Prostate gland (tissue), 2 donors: ENCODE data around the gene INKA1. TPM values are rescaled to one million over a fixed set of nuclear protein-coding genes. Genes with fewer than 3 reads are reported as not detected.
"Not testable (repeated sequence)": the region's sequence is repeated elsewhere in the genome, so short reads cannot be mapped to it uniquely, and the experiment has no call there.

Experiments used
- DNase-seq: peaks from one replicate; pipeline ENCODE4 v3.0.0-alpha.2; 2019; ENCODE audit warnings: low spot score
- H3K27ac ChIP-seq, 2 donors: fragments of 200-600 bp; sonication (generic); 2 replicates each; pipeline ENCODE4 v1.5.1; 2017 to 2019
- H3K27me3 ChIP-seq: fragments of 200-600 bp; sonication (generic); replicated peaks from 2 replicates; pipeline ENCODE4 v1.5.1; 2019; ENCODE audit not compliant: insufficient read depth
- H3K36me3 ChIP-seq, 2 donors: fragments of 200-600 bp; sonication (generic); 1 replicate in 1 of 2; 2 replicates in 1 of 2; pipeline versions ENCODE4 v1.5.1 to v1.8.1; 2017 to 2019
- H3K4me1 ChIP-seq: fragments of 200-600 bp; sonication (generic); replicated peaks from 2 replicates; pipeline ENCODE4 v1.5.1; 2019
- H3K4me3 ChIP-seq, 2 donors: fragments of 200-600 bp; sonication (generic); 2 replicates each; pipeline ENCODE4 v1.5.1; 2017 to 2019
- H3K9me3 ChIP-seq: fragments of 200-600 bp; sonication (generic); 2 replicates; pipeline ENCODE4 v1.5.1; 2017
- POLR2A ChIP-seq: fragments of 450-650 bp; IDR thresholded peaks from one replicate; pipeline ENCODE4 v1.6.1; 2016; ENCODE audit warnings: antibody characterized with exemption, mild to moderate bottlenecking
- POLR2AphosphoS5 ChIP-seq: sonication (generic); formaldehyde crosslinking; IDR thresholded peaks from one replicate; pipeline ENCODE4 v1.6.1; 2017; ENCODE audit warnings: antibody characterized with exemption
- WGBS: methylation state at CpG from one replicate; pipeline ENCODE4 v1.1.5; 2018; 5-methylcytosine and 5-hydroxymethylcytosine counted together
- intact Hi-C: fragments of 100-400 bp; cut with DNase I; formaldehyde crosslinking; loops from one replicate; pipeline ENCODE4 v1.14.2; 2022
- total RNA-seq, 2 donors: library from RNA; depleted of rRNA; stranded (reverse); fragments of >200 nt; gene quantifications; one replicate each; pipeline ENCODE4 v1.1.0, GENCODE V29; 2016
- TF ChIP-seq, protein P1 (sequence below), 4 experiments: fragments of 200-600 bp in 2 of 4; fragments of 450-650 bp in 2 of 4; sonication (generic) in 2 of 4; IDR thresholded peaks; 1 replicate in 3 of 4; 2 replicates in 1 of 4; pipeline ENCODE4 v1.5.1; 2016 to 2019; ENCODE audit warnings: antibody characterized with exemption in 4 of 4, mild to moderate bottlenecking in 2 of 4, moderate library complexity in 2 of 4

The INKA1 gene
- total RNA-seq, 2 donors from 2014 or later: 4.0 to 8.1 TPM

DNA sequence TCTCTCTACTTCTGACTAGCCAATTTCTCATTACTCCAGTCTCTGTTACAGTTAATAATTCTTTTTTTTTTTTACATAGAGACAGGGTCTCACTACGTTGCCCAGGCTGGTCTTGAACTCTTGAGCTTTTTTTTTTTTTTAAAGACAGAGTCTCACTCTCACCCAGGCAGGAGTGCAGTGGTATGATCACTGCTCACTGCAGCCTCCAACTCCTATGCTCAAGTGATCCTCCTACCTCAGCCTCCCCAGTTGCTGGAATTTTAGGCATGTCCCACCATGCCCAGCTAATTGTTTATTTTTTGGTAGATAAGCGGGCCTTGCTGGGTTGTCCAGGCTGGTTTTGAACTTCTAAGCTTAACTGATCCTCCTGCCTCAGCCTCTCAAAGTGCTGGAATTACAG lies 30.4 kb upstream of the INKA1 start:
- H3K4me1 ChIP-seq: no peaks in the 10 kb centered on the region
- H3K9me3 ChIP-seq: no peaks in the 10 kb centered on the region
- no peak overlapping the region for H3K4me3 ChIP-seq
- intact Hi-C loops: no loop called here
- H3K27ac ChIP-seq: no peak overlapping the region
- H3K36me3 ChIP-seq: no peaks in the 10 kb centered on the region
- DNase-seq: no peak
- TF ChIP-seq POLR2AphosphoS5: no peak
- TF ChIP-seq, protein P1, sequence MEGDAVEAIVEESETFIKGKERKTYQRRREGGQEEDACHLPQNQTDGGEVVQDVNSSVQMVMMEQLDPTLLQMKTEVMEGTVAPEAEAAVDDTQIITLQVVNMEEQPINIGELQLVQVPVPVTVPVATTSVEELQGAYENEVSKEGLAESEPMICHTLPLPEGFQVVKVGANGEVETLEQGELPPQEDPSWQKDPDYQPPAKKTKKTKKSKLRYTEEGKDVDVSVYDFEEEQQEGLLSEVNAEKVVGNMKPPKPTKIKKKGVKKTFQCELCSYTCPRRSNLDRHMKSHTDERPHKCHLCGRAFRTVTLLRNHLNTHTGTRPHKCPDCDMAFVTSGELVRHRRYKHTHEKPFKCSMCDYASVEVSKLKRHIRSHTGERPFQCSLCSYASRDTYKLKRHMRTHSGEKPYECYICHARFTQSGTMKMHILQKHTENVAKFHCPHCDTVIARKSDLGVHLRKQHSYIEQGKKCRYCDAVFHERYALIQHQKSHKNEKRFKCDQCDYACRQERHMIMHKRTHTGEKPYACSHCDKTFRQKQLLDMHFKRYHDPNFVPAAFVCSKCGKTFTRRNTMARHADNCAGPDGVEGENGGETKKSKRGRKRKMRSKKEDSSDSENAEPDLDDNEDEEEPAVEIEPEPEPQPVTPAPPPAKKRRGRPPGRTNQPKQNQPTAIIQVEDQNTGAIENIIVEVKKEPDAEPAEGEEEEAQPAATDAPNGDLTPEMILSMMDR (IDR thresholded peaks at IDR 0.05): no peak
- TF ChIP-seq POLR2A: no peak
- no peaks in the 10 kb centered on the region for H3K27me3 ChIP-seq
- 93% methylated on average over 2 of the region's 2 CpGs for WGBS

DNA sequence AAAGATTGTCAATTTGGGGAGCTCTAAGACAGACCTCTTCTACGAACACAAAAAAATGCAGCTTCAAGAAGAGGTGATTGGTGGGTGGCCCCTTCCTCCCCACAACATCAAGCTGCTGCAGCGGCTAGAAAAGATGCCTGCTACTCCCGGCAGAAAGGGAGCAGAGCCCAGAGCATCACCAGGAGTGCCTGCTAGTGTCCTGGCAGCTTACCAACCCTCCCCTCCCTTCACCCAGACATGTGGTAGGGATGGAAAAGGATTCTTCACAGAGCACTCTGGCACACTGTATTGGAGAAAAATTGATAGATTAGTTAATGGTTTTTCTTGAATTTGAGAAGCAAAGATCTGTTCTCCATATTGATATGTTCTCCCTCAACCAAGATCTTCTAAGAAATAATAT lies 27.5 kb upstream of the INKA1 start:
- H3K27ac ChIP-seq: no peak overlapping the region
- TF ChIP-seq, protein P1 (IDR thresholded peaks at IDR 0.05): no peak
- no peak for TF ChIP-seq POLR2A
- DNase-seq: no peak
- WGBS: 46% methylated on average over 3 of the region's 3 CpGs
- no peaks in the 10 kb centered on the region for H3K27me3 ChIP-seq
- H3K9me3 ChIP-seq: no peaks in the 10 kb centered on the region
- no peak overlapping the region for H3K4me3 ChIP-seq
- peaks cover 7% of the 10 kb centered on the region for H3K4me1 ChIP-seq
- H3K36me3 ChIP-seq: no peaks in the 10 kb centered on the region
- intact Hi-C loops: no loop called here

DNA sequence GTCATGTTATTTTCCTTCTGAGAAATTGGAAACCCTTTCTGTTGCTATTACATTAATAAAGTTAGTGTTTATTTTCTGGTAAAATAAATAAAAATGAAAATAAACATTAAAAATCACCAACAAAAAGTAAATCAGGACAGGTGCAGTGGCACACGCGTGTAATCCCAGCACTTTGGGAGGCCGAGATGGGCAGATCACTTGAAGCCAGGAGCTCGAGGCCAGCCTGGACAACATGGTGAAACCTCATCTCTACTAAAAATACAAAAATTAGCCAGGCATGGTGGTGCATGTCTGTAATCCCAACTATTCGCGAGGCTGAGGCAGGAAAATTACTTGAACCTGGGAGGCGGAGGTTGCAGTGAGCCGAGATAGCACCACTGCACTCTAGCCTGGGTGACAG lies 27.0 kb upstream of the INKA1 start:
- H3K27me3 ChIP-seq, DNase-seq, H3K27ac ChIP-seq, H3K9me3 ChIP-seq, H3K4me3 ChIP-seq, H3K36me3 ChIP-seq, intact Hi-C loops, H3K4me1 ChIP-seq: not testable (repeated sequence)
- 86% methylated on average over 8 of the region's 8 CpGs for WGBS

DNA sequence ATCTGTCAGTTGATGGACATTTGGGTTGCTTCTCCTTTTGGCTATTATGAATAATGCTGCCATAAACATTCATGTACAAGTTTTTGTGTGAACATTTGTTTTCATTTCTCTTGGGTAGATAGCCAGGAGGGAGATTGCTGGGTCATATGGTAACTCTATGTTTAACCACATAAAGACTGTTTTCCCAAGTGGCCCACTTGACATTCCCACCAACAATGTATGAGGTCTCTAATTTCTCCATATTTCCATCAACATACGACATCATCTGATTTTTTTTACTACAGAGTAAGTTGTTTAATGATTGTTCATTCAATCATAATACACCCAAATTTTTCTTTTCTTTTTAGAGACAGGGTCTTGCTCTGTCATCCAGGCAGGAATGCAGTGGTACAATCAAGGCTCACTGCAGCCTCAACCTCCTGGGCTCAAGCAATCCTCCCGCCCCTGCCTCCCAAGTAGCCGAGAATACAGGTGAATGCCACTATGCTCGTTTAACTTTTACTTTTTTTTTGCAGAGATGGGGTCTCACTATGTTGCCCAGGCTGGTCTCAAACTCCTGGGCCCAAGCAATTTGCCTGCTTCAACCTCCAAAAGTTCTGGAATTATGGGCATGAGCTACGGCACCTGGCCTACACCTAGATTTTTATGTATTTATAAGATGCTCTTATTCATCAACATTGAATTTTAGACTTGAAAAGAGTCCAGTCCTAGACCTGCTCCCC lies 23.5 kb upstream of the INKA1 start:
- no peak overlapping the region for H3K27ac ChIP-seq
- no peaks in the 10 kb centered on the region for H3K9me3 ChIP-seq
- intact Hi-C loops: no loop called here
- TF ChIP-seq POLR2A: no peak
- TF ChIP-seq, protein P1 (IDR thresholded peaks at IDR 0.05): no peak
- TF ChIP-seq POLR2AphosphoS5: no peak
- no peaks in the 10 kb centered on the region for H3K27me3 ChIP-seq
- H3K4me3 ChIP-seq: no peak overlapping the region
- no peaks in the 10 kb centered on the region for H3K36me3 ChIP-seq
- DNase-seq: no peak
- 88% methylated on average over 5 of the region's 5 CpGs for WGBS
- H3K4me1 ChIP-seq: peaks cover 7% of the 10 kb centered on the region

DNA sequence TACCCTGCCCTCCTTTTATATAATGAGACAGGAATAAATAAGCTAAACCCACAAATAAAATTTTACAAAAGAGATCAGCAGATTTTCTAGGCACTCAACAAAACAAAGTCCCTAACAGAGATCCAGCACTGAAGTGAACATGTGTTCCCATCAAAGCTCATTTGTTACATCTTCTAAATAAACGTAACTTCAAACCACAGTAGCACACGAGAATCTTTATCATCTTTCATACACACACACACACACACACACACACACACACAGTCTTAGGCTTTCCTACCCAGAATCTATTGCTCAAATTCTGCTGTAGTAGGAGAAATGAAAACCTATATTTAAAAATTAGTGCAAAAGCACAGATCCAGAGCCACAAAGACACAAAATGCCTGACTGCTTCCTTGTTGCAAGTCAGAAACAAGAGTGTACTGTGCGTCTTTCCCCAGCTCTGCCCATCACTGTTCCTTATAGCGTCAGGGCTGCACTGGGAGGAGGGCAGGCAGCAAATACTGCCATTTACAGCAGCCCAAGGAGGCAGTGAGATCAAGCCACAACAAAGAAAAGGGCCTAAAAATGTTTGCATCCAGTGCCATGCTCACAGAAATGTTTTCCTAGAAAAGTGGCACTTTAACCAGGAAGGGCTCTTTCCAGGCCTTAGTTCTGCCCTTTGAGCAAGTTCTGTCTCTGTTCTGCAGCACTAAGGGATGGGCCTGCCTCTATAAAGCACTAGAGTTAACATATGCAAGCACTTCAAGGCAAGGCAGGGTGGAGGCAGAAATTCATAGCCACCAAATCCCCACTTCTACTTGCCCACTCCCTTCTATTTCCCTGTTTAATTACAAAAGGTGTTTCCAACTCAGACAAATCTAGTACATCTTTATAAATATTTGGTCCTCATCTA lies 22.7 kb upstream of the INKA1 start:
- Histone ChIP-seq H3K4me1 (peaks cover 11% of the 10 kb centered on the region), H3K9me3 (no peaks in the 10 kb centered on the region), H3K27me3 (no peaks in the 10 kb centered on the region), H3K27ac (no peak overlapping the region), H3K4me3 (no peak overlapping the region), H3K36me3 (no peaks in the 10 kb centered on the region)
- intact Hi-C loops: no loop called here
- DNase-seq: no peak
- 54% methylated on average over 4 of the region's 4 CpGs for WGBS
- TF ChIP-seq POLR2AphosphoS5: no peak
- TF ChIP-seq POLR2A: no peak
- TF ChIP-seq, protein P1 (IDR thresholded peaks at IDR 0.05): no peak

DNA sequence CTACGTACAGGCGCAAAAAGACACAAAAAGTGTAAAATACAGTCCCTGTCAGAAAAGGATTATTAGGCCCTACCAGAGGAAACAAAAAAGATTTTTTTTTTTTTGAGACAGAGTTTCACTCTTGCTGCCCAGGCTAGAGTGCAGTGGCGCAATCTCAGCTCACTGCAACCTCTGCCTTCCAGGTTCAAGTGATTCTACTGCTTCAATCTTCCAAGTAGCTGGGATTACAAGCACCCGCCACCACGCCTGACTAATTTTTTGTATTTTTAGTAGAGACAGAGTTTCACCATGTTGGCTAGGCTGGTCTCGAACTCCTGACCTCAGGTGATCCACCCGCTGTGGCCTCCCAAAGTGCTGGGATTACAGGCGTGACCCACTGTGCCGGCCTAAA lies 22.1 kb upstream of the INKA1 start:
- H3K9me3 ChIP-seq, DNase-seq, intact Hi-C loops, H3K27ac ChIP-seq, H3K36me3 ChIP-seq, H3K4me3 ChIP-seq, H3K27me3 ChIP-seq: not testable (repeated sequence)
- WGBS: 88% methylated on average over 9 of the region's 9 CpGs
- H3K4me1 ChIP-seq: peaks cover 11% of the 10 kb centered on the region
